AG04450 (cell line): ENCODE results near the gene VPS13D. TPM values are rescaled to one million over a fixed set of nuclear protein-coding genes. Genes with fewer than 3 reads are reported as not detected.

Source experiments
- CTCF ChIA-PET: fragments of 300-600, 350-600 bp; formaldehyde crosslinking; extraction: SDS; loops from one replicate; lab custom pipeline; 2022; ENCODE audit warnings: antibody characterized with exemption, inconsistent platforms; lab: Charles Lee
- POLR2A ChIA-PET: fragments of 350-600 bp; formaldehyde crosslinking; extraction: SDS; loops from one replicate; lab custom pipeline; 2021; ENCODE audit warnings: antibody characterized with exemption, inconsistent platforms; lab: Yijun Ruan, JAX
- DNase-seq: peaks from one replicate; pipeline ENCODE4 v3.0.0-alpha.2; 2011; ENCODE audit warnings: low read depth, low spot score
- H3K27ac ChIP-seq: one replicate; pipeline ENCODE4 v1.5.1; 2012; ENCODE audit warnings: low read depth, low read length, control low read depth
- H3K27me3 ChIP-seq: one replicate; pipeline ENCODE4 v1.6.0; 2012; ENCODE audit warnings: low read length; ENCODE audit not compliant: control insufficient read depth, insufficient read depth
- H3K4me3 ChIP-seq: 2 replicates; pipeline ENCODE4 v1.5.1; 2011; ENCODE audit warnings: mild to moderate bottlenecking, low read depth, low read length, control low read depth
- H3K9me3 ChIP-seq: 2 replicates; pipeline ENCODE4 v1.5.1; 2012; ENCODE audit warnings: low read length; ENCODE audit not compliant: control insufficient read depth, insufficient read depth
- CTCF ChIP-seq: IDR thresholded peaks from 2 replicates; pipeline ENCODE4 v1.5.1; 2011; ENCODE audit warnings: low read depth, low read length, control low read depth, inconsistent platforms
- polyA plus RNA-seq: library from polyadenylated mRNA; depleted of rRNA; stranded (reverse); fragments of >200 nt; gene quantifications from 2 replicates; pipeline ENCODE4 v1.2.3, GENCODE V29; 2011

The VPS13D gene
- polyA plus RNA-seq, 1 experiment = 18.3 TPM

- no peak for DNase-seq
- H3K27me3 ChIP-seq = no peaks in the 10 kb centered on the region
- no peaks in the 10 kb centered on the region for H3K9me3 ChIP-seq
- POLR2A ChIA-PET = interaction anchor here (1.0 to 1.3 kb wide), 2 partner anchors 77 to 358 kb away, joined by 3 read pairs; no protein-coding TSS in a partner anchor
- CTCF ChIA-PET = no interaction called here
- H3K27ac ChIP-seq = peak overlapping the region; percentile 95
- no peak overlapping the region for H3K4me3 ChIP-seq
- no peak for TF ChIP-seq CTCF
Measured at GRCh38 chr1:12479311-12479710, 249.5 kb downstream of the VPS13D start.

- Histone ChIP-seq H3K4me3 (no peak overlapping the region), H3K27ac (no peak overlapping the region), H3K27me3 (no peaks in the 10 kb centered on the region), H3K9me3 (no peaks in the 10 kb centered on the region)
- POLR2A ChIA-PET = interaction anchor here (0.5 to 0.6 kb wide), 2 partner anchors 19 to 144 kb away, joined by 3 to 5 read pairs; no protein-coding TSS in a partner anchor
- no peak for TF ChIP-seq CTCF
- CTCF ChIA-PET = no interaction called here
- no peak for DNase-seq
Measured at GRCh38 chr1:12480041-12480440, 250.2 kb downstream of the VPS13D start.

- CTCF ChIA-PET = no interaction called here
- H3K27me3 ChIP-seq = no peaks in the 10 kb centered on the region
- POLR2A ChIA-PET = interaction anchor here (0.5 to 0.6 kb wide), 2 partner anchors 20 to 143 kb away, joined by 3 to 5 read pairs; no protein-coding TSS in a partner anchor
- H3K27ac ChIP-seq = peak overlapping the region; percentile 87
- no peak for TF ChIP-seq CTCF
- no peak overlapping the region for H3K4me3 ChIP-seq
- no peaks in the 10 kb centered on the region for H3K9me3 ChIP-seq
- DNase-seq = peak; percentile 71
Measured at GRCh38 chr1:12480748-12481362, 251.0 kb downstream of the VPS13D start.

- H3K4me3 ChIP-seq = no peak overlapping the region
- no peak for DNase-seq
- no peak overlapping the region for H3K27ac ChIP-seq
- no peaks in the 10 kb centered on the region for H3K27me3 ChIP-seq
- no peak for TF ChIP-seq CTCF
- CTCF ChIA-PET = no interaction called here
- no peaks in the 10 kb centered on the region for H3K9me3 ChIP-seq
- POLR2A ChIA-PET = no interaction called here
Measured at GRCh38 chr1:12481928-12482327, 252.1 kb downstream of the VPS13D start.

- Histone ChIP-seq H3K4me3 (no peak overlapping the region), H3K27me3 (no peaks in the 10 kb centered on the region), H3K9me3 (no peaks in the 10 kb centered on the region), H3K27ac (no peak overlapping the region)
- POLR2A ChIA-PET = no interaction called here
- no peak for DNase-seq
- TF ChIP-seq CTCF = no peak
- CTCF ChIA-PET = no interaction called here
Measured at GRCh38 chr1:12482988-12483387, 253.2 kb downstream of the VPS13D start.
